ENCODE data around the gene E4F1.

DNA sequence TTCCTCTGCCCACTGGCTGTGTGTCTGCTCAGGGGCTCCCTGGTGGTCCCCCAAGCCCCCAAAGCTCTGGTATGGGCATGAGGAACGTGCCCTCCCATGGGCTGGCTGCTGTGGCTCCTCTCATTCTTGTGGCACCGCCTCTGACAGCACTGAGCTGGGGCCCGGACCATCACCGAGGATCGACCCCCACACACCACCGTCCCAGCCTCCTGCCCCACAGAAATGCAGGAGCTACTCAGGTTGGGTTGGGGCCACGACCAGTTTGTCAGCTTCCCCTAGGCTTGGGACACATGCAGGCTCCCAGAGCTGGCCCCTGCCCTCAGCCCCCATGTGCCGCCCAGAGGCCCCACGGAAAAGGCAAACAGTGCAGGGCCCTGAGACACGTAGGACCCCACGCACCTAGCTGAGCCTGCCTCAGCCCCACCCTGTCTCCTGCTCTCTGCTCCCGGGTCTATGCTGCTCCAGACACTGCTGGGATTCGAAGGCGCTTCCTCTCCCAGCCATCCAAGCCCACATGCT, 23.7 kb upstream of the E4F1 start:
- TF ChIP-seq, protein P1, sequence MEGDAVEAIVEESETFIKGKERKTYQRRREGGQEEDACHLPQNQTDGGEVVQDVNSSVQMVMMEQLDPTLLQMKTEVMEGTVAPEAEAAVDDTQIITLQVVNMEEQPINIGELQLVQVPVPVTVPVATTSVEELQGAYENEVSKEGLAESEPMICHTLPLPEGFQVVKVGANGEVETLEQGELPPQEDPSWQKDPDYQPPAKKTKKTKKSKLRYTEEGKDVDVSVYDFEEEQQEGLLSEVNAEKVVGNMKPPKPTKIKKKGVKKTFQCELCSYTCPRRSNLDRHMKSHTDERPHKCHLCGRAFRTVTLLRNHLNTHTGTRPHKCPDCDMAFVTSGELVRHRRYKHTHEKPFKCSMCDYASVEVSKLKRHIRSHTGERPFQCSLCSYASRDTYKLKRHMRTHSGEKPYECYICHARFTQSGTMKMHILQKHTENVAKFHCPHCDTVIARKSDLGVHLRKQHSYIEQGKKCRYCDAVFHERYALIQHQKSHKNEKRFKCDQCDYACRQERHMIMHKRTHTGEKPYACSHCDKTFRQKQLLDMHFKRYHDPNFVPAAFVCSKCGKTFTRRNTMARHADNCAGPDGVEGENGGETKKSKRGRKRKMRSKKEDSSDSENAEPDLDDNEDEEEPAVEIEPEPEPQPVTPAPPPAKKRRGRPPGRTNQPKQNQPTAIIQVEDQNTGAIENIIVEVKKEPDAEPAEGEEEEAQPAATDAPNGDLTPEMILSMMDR (conservative IDR thresholded peaks at IDR 0.05; ENCODE audit: low read depth, low read length): no peak
- TF ChIP-seq EZH2 (IDR thresholded peaks at IDR 0.05; ENCODE audit: low read length, unreplicated experiment): no peak
- TF ChIP-seq EZH2phosphoT487 (IDR thresholded peaks at IDR 0.05; ENCODE audit: borderline replicate concordance, low read length): no peak
